K562 (cell line): ENCODE results near the gene ZNF277. TPM values are rescaled to one million over a fixed set of nuclear protein-coding genes. Genes with fewer than 3 reads are reported as not detected.

Source experiments
- ATAC-seq: fragments of 200-7000 bp; cut with Tn5 transposase; 3 replicates; pipeline ENCODE4 v1.9.1; 2020; ENCODE audit warnings: moderate library complexity
- BruUV-seq: library from RNA; stranded (reverse); fragments of 400-500 nt; replicated peaks from 2 replicates; lab custom pipeline; 2021; lab: Mats Ljungman, UMichigan
- CTCF ChIA-PET: fragments of 300-600 bp; formaldehyde crosslinking; extraction: SDS; loops from one replicate; lab custom pipeline; 2021; ENCODE audit warnings: low intra/inter-chr PET ratio; lab: Yijun Ruan, JAX
- POLR2A ChIA-PET: fragments of 300-600, 350-650 bp; sonication (Branson Sonifier 250); formaldehyde crosslinking; extraction: SDS; loops from one replicate; lab custom pipeline; 2021; ENCODE audit warnings: antibody characterized with exemption, inconsistent platforms; lab: Yijun Ruan, JAX
- DNase-seq, 4 experiments: peaks; one replicate each; pipeline versions ENCODE4 v3.0.0 to v3.0.0-alpha.2; 2011 to 2018; ENCODE audit warnings: low spot score in 3 of 4, mixed read lengths in 3 of 4; ENCODE audit errors: extremely low read depth in 1 of 4
- FAIRE-seq: peaks from 2 replicates; lab custom pipeline; 2011; peaks lifted over from hg19 to GRCh38; lab: Jason Lieb, UNC
- H2AFZ ChIP-seq: 2 replicates; pipeline ENCODE4 v1.6.0; 2011; ENCODE audit warnings: low read depth, low read length, control low read depth, inconsistent platforms
- H3K27ac ChIP-seq: fragments of 200-600 bp; 3 replicates; pipeline ENCODE4 v1.8.0; 2011; ENCODE audit warnings: low read depth, mild to moderate bottlenecking, control low read depth, inconsistent platforms, low read length, moderate library complexity, mixed read lengths; ENCODE audit errors: extremely low read depth
- H3K27me3 ChIP-seq, 2 experiments: fragments of 300-600 bp in 1 of 2; 2 replicates in 1 of 2; 3 replicates in 1 of 2; pipeline versions ENCODE4 v1.6.0 to v1.8.0; 2011; ENCODE audit warnings: inconsistent platforms in 2 of 2, low read length in 2 of 2, mild to moderate bottlenecking in 1 of 2, mixed read lengths in 1 of 2, moderate library complexity in 1 of 2; ENCODE audit not compliant: control insufficient read depth in 2 of 2, insufficient read depth in 2 of 2
- H3K36me3 ChIP-seq: fragments of 300-600 bp; 3 replicates; pipeline ENCODE4 v1.8.0; 2011; ENCODE audit warnings: mild to moderate bottlenecking, low read length, inconsistent platforms; ENCODE audit not compliant: control insufficient read depth, insufficient read depth
- H3K4me1 ChIP-seq, 2 experiments: fragments of 200-600 bp in 1 of 2; replicated peaks in 1 of 2; 2 replicates in 1 of 2; 3 replicates in 1 of 2; pipeline versions ENCODE4 v1.5.1 to v1.8.0; 2011; ENCODE audit warnings: inconsistent platforms in 2 of 2, low read length in 2 of 2, mild to moderate bottlenecking in 1 of 2, mixed read lengths in 1 of 2, moderate library complexity in 1 of 2; ENCODE audit not compliant: control insufficient read depth in 2 of 2, insufficient read depth in 2 of 2
- H3K4me2 ChIP-seq: 2 replicates; pipeline ENCODE4 v1.6.1; 2011; ENCODE audit warnings: low read length, control low read depth, inconsistent platforms, mixed read lengths; ENCODE audit not compliant: insufficient read depth
- H3K4me3 ChIP-seq: fragments of 200-600 bp; sonication (generic), shearing (Covaris generic); 2 replicates; pipeline ENCODE4 v1.5.1; 2016; ENCODE audit warnings: control low read depth, inconsistent platforms
- H3K79me2 ChIP-seq: fragments of 200-600 bp; 3 replicates; pipeline ENCODE4 v1.8.0; 2011; ENCODE audit warnings: low read length, inconsistent platforms; ENCODE audit not compliant: control insufficient read depth, insufficient read depth
- H3K9ac ChIP-seq, 2 experiments: 2 replicates each; pipeline versions ENCODE4 v1.6.0 to v1.6.1; 2011; ENCODE audit warnings: low read depth in 2 of 2, low read length in 2 of 2, control low read depth in 1 of 2, inconsistent platforms in 1 of 2, mild to moderate bottlenecking in 1 of 2, mixed read lengths in 1 of 2; ENCODE audit not compliant: insufficient read depth in 1 of 2
- H3K9me1 ChIP-seq: one replicate; pipeline ENCODE4 v1.6.0; 2011; ENCODE audit warnings: inconsistent platforms, mild to moderate bottlenecking, low read length, moderate library complexity; ENCODE audit not compliant: control insufficient read depth, insufficient read depth
- H3K9me3 ChIP-seq: replicated peaks from 2 replicates; pipeline ENCODE4 v1.5.1; 2011; ENCODE audit warnings: low read depth, low read length, inconsistent platforms; ENCODE audit not compliant: control insufficient read depth, insufficient read depth
- H4K20me1 ChIP-seq: replicated peaks from 2 replicates; pipeline ENCODE4 v1.6.1; 2011; ENCODE audit warnings: low read length, inconsistent platforms, mixed read lengths; ENCODE audit not compliant: control insufficient read depth, insufficient read depth
- CTCF ChIP-seq, 3 experiments: IDR thresholded peaks in 2 of 3; conservative IDR thresholded peaks in 1 of 3; 2 replicates each; pipeline ENCODE4 v1.5.1; 2011 to 2012; ENCODE audit warnings: low read length in 3 of 3, mild to moderate bottlenecking in 3 of 3, control low read depth in 2 of 3, improper control_type of control experiment in 1 of 3, inconsistent platforms in 1 of 3, low read depth in 1 of 3, mixed read lengths in 1 of 3, moderate library complexity in 1 of 3; ENCODE audit not compliant: insufficient read depth in 2 of 3
- CXXC5 ChIP-seq: fragments of 250-450 bp; sonication (Bioruptor Pico); IDR thresholded peaks from 2 replicates; pipeline ENCODE4 v1.8.0; 2022; ENCODE audit warnings: inconsistent platforms, mild to moderate bottlenecking, moderate library complexity
- PKNOX1 ChIP-seq: fragments of 450-650 bp; IDR thresholded peaks from 2 replicates; pipeline ENCODE4 v1.6.1; 2016
- RAD21 ChIP-seq, 2 experiments: fragments of 250-450 bp in 1 of 2; fragments of 450-650 bp in 1 of 2; sonication (Bioruptor Pico) in 1 of 2; formaldehyde crosslinking in 1 of 2; IDR thresholded peaks in 1 of 2; conservative IDR thresholded peaks in 1 of 2; 2 replicates each; pipeline versions ENCODE4 v1.4.0 to v1.8.0; 2020 to 2022; ENCODE audit warnings: mild to moderate bottlenecking in 2 of 2, moderate library complexity in 1 of 2
- THRAP3 ChIP-seq: fragments of 450-650 bp; IDR thresholded peaks from 2 replicates; pipeline ENCODE4 v1.6.1; 2016; ENCODE audit warnings: mild to moderate bottlenecking, inconsistent platforms, borderline replicate concordance
- WGBS: fragments of 100-300 bp; shearing (Covaris generic); methylation state at CpG from one replicate; pipeline ENCODE4 v1.1.6; 2016; ENCODE audit warnings: low coverage, mixed read lengths; ENCODE audit not compliant: insufficient coverage; ENCODE audit errors: missing lambda C conversion rate; 5-methylcytosine and 5-hydroxymethylcytosine counted together
- in situ Hi-C: fragments of 300-500 bp; cut with MboI; formaldehyde crosslinking; loops from 4 replicates; pipeline ENCODE4 v1.15.0; 2018; ENCODE audit warnings: inconsistent platforms, mixed read lengths
- intact Hi-C: fragments of 100-400 bp; cut with micrococcal nuclease; formaldehyde crosslinking; loops from 2 replicates; pipeline ENCODE4 v1.14.2; 2022
- polyA plus RNA-seq, 8 experiments: library from polyadenylated mRNA; depleted of rRNA in 4 of 8; stranded (reverse) in 5 of 8; unstranded in 3 of 8; fragments of >200 nt; fragmentation: Nextera tagmentation in 2 of 8; fragmentation: Illumina TruSeq in 1 of 8; extraction: Ambion mirVana in 2 of 8; extraction: Trizol in 1 of 8; gene quantifications; 2 replicates each; pipeline versions ENCODE4 v1.2.1 to v1.2.3, GENCODE V29; 2011 to 2014; ENCODE audit warnings: inconsistent platforms in 1 of 8, missing spikeins in 1 of 8
- total RNA-seq, 7 experiments: library from RNA; depleted of rRNA in 6 of 7; stranded (reverse); fragments of >200 nt in 6 of 7; fragmentation: Illumina TruSeq in 2 of 7; extraction: Trizol in 2 of 7; gene quantifications; 2 replicates each; pipeline versions ENCODE4 v1.2.1 to v1.2.3, GENCODE V29; 2011 to 2021; ENCODE audit warnings: low replicate concordance in 1 of 7
- TF ChIP-seq, protein P1 (sequence below): fragments of 450-650 bp; IDR thresholded peaks from 2 replicates; pipeline ENCODE4 v1.6.1; 2018; ENCODE audit warnings: mild to moderate bottlenecking, low read depth; ENCODE audit not compliant: partially characterized antibody

Gene ZNF277
- total and polyA plus RNA-seq, 9 of the 15 experiments (the other 6 are each of a cell fraction or from before 2014, with no cell fraction given), result 18.8 to 33.5 (median 27.7) TPM

DNA sequence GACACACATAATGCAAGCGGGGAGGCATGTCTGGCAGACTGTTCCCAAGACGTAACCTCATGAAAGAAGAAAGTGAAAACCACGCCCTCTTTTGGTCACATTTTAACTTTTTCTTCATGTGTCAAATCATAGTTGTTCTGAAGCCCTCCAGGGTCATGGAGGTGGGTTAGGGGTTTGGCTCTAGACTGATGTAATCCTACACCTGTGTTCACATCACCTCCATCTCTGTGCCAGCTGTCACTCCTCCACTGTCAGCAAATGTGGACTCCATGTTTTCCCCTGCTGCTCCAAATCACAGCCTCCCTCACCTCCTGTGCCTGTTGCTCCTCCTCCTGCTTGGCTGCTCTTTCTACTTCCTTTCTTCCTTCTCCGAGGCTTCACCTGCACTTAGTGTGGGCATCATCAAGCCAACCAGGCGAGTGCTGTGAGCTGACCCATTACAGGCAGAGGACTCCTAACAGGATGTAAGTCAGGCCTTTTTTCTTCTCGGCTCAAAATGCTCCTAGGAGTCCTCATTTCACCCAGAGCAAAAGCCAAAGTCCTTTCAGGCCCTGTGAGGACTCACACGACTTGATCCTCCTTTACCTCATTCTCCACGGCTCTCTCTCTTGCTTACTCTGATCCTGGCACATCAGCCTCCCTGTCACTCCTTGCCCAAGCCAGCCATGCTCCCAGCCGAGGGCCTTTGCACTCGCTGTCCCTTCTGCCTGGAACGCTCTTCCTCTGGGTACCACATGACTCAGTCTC is 177.3 kb downstream of the ZNF277 start:
- Histone ChIP-seq H3K4me1 (no peaks in the 10 kb centered on the region), H3K9me3 (no peaks in the 10 kb centered on the region), H4K20me1 (no peaks in the 10 kb centered on the region), H3K27me3 (peaks cover 0 to 19% of the 10 kb centered on the region in 2 experiments; a peak in 4 of 5 replicates)
- TF ChIP-seq THRAP3 (no peak), CXXC5 (CRISPR knock-in tag) (peak; percentile 18; the same call in 1 of the 2 replicates), CTCF (IDR thresholded peaks at IDR 0.05 in 2 of 3, conservative IDR thresholded peaks at IDR 0.05 in 1 of 3; ENCODE audit: insufficient read depth in 2 of 3, low read depth in 1 of 3, low read length in 3 of 3) (peak; percentile 3 to 50 (median 45); a peak in 4 of 6 replicates), RAD21 (CRISPR knock-in tag; conservative IDR thresholded peaks at IDR 0.05 in 1 of 2, IDR thresholded peaks at IDR 0.05 in 1 of 2) (peak; percentile 27 to 60; a peak in 3 of 4 replicates), PKNOX1 (0 out of 2 replicates have a peak, but pooled peaks have one; percentile 14)
- TF ChIP-seq, protein P1, sequence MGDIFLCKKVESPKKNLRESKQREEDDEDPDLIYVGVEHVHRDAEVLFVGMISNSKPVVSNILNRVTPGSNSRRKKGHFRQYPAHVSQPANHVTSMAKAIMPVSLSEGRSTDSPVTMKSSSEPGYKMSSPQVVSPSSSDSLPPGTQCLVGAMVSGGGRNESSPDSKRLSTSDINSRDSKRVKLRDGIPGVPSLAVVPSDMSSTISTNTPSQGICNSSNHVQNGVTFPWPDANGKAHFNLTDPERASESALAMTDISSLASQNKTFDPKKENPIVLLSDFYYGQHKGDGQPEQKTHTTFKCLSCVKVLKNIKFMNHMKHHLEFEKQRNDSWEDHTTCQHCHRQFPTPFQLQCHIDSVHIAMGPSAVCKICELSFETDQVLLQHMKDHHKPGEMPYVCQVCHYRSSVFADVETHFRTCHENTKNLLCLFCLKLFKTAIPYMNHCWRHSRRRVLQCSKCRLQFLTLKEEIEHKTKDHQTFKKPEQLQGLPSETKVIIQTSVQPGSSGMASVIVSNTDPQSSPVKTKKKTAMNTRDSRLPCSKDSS, result no peak
- TF ChIP-seq, all 486 proteins: peak for 4
- intact Hi-C loops (no loop called here), in situ Hi-C loops (no loop called here)
- WGBS, result under 1% methylated on average over 11 of the region's 11 CpGs
- no peak overlapping the region for H3K4me3 ChIP-seq
- H3K27ac ChIP-seq, result no peak overlapping the region
- no peaks in the 10 kb centered on the region for H3K9me1 ChIP-seq
- no peak overlapping the region for H3K9ac ChIP-seq
- DNase-seq (peak in 1 of 4 experiments; percentile 61), FAIRE-seq (peak; percentile 79), ATAC-seq (peak; percentile 87)
- H2AFZ ChIP-seq, result 0 out of 2 replicates have a peak overlapping the region, but pooled peaks have one; percentile 8
- H3K36me3 ChIP-seq, result no peaks in the 10 kb centered on the region
- ChIA-PET POLR2A (no interaction called here), CTCF (interaction anchor here (1.1 kb wide), 1 partner anchor 621 kb away, joined by 4 read pairs; no protein-coding TSS in a partner anchor)
- no peak overlapping the region for H3K4me2 ChIP-seq
- BruUV-seq, result no TSS peak
- H3K79me2 ChIP-seq, result no peaks in the 10 kb centered on the region
